GM21619 (cell line): ENCODE results near the gene SCAMP2.

Source experiments
- ATAC-seq: cut with Tn5 transposase; IDR thresholded peaks from one replicate; pipeline ENCODE4 v1.9.1; 2021; ENCODE audit not compliant: unreplicated experiment

The SCAMP2 gene

GRCh38 chr15:74799255-74799855, 73.8 kb downstream of the SCAMP2 start:
- ATAC-seq: no peak

GRCh38 chr15:74798388-74799254, 74.5 kb downstream of the SCAMP2 start:
- ATAC-seq: no peak

GRCh38 chr15:74795966-74796625, 77.1 kb downstream of the SCAMP2 start:
- ATAC-seq: no peak

GRCh38 chr15:74794970-74795349, 78.2 kb downstream of the SCAMP2 start:
- no peak for ATAC-seq

GRCh38 chr15:74794248-74794969, 78.8 kb downstream of the SCAMP2 start:
- ATAC-seq: no peak
